Fibroblast of skin of scalp (primary cell): ENCODE data around the gene SPPL3. TPM values are rescaled to one million over a fixed set of nuclear protein-coding genes. Genes with fewer than 3 reads are reported as not detected.
"Not testable (repeated sequence)": the region's sequence is repeated elsewhere in the genome, so short reads cannot be mapped to it uniquely, and the experiment has no call there.

ENCODE experiments used
- DNase-seq: peaks from one replicate; pipeline ENCODE4 v3.0.0-alpha.2; 2013
- polyA plus RNA-seq, 2 experiments: library from polyadenylated mRNA; unstranded; fragments of 120-200 nt; gene quantifications; one replicate each; pipeline ENCODE4 v1.2.1, GENCODE V29; 2013; ENCODE audit not compliant: insufficient read length in 2 of 2

Gene SPPL3, protein sequence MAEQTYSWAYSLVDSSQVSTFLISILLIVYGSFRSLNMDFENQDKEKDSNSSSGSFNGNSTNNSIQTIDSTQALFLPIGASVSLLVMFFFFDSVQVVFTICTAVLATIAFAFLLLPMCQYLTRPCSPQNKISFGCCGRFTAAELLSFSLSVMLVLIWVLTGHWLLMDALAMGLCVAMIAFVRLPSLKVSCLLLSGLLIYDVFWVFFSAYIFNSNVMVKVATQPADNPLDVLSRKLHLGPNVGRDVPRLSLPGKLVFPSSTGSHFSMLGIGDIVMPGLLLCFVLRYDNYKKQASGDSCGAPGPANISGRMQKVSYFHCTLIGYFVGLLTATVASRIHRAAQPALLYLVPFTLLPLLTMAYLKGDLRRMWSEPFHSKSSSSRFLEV
- 40.1 TPM for polyA plus RNA-seq (2013, experiment 1 of 2; ENCODE audit: insufficient read length)
- polyA plus RNA-seq (2013, experiment 2 of 2; ENCODE audit: insufficient read length), result 45.6 TPM

DNA sequence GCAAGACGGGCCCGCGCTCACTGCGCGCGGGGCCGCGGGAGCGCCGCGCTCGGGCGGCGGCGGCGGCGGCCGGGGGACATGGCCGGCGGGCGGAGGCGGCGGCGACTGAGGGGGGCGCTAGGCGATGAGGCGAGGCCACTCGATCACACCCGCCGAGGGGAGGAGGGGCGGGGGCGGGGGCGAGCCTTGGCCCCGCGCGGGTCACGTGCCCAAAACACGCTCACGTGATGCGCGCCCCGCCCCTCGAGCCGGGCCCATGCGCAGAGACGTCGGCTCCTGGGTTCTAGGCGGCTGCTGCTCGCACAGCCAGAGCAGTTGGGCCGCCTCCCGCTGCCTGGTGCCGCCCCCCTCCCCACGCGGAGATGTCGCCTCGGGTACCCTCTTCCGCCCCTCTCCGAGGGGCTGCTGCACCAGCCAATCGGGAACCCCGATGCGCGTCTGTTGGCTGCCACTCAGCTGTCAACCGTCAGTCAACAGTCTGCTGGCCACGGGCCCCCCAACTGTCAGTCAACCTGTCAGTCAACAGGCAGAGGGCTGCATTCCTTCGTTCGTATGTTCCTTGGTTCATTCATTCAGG lies at the start of gene SPPL3:
SPPL3 (minus strand) TSS at position 162 of the 577 bp plus-strand sequence. CDS start 491 bp downstream, outside the sequence.
- DNase-seq, result peak; percentile 92

DNA sequence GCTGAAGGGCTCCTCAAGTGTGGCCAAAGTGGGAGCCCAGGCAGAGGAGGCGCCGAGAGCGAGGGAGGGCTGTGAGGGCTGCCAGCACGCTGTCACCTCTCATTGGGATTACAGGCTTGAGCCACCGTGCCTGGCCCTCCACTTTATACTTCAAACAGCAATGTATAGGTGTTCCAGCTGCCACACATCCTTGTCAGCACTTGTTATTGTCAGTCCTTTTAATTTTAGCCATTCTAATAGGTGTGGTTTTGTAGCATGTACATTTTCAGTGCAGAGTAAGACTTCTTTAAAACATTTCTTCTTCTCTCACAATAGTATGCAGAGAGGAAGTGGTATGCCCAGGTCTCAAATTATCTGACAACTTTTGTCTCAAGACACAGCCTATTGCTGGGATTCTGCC lies 46.6 kb upstream of the SPPL3 start:
- no peak for DNase-seq

DNA sequence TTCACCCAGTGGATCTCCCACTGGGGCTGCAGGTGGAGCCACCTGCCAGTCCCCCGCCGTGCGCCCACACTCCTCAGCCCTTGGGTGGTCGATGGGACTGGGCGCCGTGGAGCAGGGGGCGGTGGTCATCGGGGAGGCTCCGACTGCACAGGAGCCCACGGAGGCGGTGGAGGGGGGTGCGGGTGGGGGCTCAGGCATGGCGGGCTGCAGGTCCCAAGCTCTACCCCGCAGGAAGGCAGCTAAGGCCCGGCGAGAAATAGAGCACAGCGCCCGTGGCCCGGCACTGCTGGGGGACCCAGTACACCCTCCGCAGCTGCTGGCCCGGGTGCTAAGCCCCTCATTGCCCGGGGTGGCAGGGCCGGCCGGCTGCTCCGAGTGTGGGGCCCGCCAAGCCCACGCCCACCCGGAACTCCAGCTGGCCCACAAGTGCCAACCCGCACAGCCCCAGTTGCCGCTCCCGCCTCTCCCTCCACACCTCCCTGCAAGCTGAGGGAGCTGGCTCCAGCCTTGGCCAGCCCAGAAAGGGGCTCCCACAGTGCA lies 46.2 kb upstream of the SPPL3 start:
- not testable (repeated sequence) for DNase-seq

DNA sequence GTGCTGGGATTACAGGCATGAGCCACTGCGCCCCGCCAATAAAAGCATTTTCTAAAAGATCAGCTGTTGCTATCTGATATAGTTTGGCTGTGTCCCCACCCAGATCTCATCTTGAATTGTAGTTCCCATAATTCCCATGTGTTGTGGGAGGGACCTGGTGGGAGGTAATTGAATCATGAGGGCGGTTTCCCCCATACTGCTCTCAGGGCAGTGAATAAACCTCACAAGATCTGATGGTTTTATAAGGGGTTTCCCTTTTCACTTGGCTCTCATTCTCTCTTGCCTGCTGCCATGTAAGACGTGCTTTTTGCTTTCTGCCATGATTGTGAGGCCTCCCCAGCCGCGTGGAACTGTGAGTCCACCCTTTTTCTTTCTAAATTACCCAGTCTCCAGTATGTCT lies 41.4 kb upstream of the SPPL3 start:
- not testable (repeated sequence) for DNase-seq

DNA sequence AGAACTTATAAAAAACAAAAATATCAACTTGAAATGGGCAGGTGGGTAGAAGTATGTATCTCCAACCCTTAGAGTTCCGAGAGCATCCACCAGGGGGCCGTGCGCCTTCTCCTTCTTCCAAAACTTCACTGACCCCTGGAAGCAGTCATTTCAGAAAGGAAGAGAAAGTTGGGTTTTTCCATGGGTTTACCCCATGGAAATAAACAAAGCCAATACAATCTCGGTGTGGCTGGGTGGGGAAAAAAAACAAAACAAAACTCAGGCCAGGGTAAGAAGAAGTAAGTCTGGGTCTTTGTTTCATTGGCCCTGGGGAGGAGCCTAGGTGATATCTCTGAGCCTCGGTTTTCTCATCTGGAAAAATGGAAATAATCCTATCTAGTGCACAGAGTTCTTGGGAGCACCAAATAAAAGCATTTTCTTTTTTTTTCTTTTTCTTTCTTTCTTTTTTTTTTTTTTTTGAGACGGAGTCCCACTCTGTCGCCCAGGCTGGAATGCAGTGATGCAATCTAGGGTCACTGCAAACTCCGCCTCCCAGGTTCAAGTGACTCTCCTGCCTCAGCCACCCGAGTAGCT lies 40.6 kb upstream of the SPPL3 start:
- DNase-seq, result peak; percentile 33

DNA sequence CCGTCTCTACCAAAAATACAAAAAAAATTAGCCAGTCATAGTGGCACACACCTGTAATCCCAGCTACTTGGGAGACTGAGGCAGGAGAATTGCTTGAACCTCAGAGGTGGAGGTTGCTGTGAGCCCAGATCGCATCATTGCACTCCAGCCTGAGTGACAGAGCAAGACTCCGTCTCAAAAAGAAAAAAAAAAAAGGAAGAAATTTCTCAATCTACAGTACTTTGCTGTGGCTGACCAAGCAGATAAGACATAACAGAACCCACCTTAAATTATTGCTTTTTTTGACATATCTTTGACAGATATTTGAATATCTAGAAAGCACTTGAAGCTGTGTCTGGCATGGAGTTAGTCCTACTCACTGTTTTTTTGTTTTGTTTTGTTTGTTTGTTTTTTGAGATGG lies 39.3 kb upstream of the SPPL3 start:
- no peak for DNase-seq

DNA sequence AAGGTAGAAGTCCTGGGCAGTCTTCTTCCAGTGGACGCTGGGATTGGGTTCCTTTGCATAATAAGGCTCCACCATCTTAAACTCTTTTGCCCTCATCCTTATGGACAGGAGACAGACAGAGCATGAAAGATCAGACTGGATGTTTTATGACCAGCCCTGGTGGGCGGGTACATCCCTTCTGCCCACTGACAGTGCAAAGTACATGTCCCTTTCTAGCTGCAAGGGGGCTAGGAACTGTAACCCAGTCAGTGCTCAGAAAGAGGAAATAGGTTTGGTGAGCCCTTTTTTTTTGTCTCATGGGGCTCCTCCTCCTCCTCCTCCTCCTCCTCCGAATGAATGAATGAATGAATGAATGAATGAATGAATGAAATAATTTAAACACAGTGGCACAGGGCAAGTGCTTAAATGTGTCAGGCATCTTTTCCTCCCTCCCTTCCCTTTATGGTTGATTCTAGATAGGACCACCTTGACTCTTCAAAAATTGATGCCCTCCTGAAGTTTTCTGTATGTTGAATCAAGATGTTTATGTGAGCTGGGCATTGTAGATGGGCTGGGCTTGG lies 37.8 kb upstream of the SPPL3 start:
- no peak for DNase-seq

DNA sequence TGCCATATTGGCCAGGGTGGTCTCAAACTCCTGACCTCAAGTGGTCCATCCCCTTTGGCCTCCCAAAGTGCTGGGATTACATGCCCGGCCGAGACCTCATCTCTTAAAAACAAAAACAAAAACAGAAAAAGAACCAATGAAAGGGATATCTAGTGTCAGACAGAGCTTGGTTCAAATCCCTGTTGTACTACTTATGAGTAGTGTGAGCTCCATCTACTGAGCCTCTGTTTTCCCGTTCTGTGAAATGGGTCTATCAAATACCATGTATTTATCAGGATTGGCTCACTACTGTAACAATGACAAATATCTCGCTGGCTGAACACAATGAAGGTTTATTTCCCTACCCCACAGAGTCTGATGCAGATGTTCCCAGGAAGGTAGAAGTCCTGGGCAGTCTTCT lies 37.3 kb upstream of the SPPL3 start:
- DNase-seq, result no peak

DNA sequence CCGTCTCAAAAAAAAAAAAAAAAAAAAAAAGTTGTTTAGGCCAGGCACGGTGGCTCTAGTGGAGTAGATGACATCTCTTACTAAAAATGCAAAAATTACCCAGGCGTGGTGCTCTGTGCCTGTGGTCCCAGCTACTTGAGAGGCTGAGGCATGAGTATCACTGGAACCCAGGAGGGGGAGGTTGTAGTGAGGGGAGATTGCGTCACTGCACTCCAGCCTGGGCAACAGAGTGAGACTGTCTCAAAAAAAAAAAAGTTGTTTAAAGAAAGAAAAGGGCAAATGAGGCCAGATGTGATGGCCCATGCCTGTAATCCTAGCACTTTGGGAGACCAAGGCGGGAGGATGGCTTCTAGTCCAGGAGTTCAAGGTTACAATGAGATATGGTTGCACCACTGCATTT lies 36.6 kb upstream of the SPPL3 start:
- DNase-seq, result peak; percentile 56

DNA sequence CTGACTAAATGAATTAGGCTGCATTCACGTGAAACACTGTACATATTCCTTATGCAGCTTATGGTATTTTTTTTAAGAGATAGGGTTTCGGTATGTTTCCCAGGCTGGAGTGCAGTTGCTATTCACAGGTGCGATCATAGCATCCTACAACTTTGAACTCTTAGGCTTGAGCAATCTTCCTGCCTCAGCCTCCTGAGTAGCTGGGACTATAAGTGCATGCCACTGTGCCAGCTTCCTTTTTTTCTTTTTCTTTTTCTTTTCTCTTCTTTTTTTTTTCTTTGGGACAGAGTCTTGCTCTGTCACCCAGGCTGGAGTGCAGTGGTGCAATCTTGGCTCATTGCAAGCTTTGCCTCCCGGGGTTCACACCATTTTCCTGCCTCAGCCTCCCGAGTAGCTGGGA lies 35.8 kb upstream of the SPPL3 start:
- DNase-seq, result no peak

DNA sequence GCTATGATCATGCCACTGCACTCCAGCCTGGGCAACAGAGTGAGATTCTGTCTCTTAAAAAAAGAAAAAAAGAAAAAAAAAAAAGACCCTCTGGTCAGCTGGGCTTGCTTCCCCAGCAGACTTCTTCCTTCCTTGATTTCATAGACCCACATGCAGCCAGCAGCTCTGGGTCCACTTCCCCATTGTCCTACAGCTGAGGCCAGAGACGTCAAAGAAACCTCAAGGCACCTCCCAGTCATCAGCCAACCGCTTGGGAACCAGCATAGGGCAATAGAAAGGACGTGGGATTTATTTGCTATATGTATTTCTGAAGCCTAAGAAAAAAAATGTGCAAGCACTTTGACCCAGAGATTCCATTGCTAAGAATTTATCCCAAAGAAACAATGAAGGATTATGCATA lies 35.4 kb upstream of the SPPL3 start:
- DNase-seq, result no peak

DNA sequence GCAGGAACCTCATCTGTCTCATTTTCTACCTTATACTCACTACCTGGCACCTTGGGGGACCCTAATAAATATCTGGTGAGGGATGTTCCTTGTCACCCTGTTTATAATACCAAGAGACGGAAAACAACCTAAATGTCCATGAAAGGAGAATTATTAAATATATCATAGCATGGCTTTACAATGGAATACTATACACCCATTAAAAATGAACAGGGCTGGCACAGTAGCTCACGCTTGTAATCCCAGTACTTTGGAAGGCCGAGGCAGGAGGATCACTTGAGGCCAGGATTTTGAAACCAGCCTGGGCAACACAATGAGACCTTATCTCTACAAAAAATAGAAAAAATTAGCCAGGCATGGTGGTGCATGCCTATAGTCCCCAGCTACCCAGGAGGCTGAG lies 34.3 kb upstream of the SPPL3 start:
- no peak for DNase-seq

DNA sequence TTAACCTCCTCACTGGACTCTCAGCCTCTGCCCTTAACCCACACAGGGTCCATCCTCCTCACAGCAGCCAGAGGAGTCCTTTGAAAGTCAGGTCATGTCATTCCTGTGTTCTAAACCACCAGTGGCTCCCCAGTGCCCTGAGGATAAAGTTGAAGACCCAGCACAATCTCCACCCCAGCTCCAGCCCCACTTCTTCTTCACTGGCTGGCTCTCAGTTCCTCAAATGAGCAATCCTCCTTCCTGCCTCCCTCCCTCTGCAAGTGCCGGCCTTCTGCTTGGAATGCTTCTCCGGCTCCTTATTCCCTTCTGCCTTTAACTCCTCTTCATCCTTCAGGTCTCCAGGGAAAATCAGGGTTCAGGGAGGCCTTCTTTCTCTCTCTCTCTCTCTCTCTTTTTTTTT lies 32.0 kb upstream of the SPPL3 start:
- DNase-seq, result no peak

DNA sequence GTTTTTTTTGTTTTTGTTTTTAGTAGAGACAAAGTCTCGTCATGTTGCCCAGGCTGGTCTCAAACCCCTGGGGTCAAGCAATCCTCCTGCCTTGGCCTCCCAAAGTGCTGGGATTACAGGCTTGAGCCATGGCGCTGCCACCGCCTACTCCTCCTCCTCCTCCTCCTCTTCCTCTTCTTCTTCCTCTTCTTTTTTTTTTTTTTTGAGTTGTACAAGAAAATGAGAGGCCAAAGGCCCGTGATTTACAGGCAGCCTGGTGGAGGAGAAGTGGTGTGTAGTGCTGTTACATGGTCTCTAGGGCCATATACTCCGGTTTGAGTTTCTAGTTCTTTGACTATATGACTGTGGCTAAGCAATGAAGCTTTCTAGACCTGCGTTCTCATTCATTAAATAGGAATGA lies 29.6 kb upstream of the SPPL3 start:
- DNase-seq, result no peak

DNA sequence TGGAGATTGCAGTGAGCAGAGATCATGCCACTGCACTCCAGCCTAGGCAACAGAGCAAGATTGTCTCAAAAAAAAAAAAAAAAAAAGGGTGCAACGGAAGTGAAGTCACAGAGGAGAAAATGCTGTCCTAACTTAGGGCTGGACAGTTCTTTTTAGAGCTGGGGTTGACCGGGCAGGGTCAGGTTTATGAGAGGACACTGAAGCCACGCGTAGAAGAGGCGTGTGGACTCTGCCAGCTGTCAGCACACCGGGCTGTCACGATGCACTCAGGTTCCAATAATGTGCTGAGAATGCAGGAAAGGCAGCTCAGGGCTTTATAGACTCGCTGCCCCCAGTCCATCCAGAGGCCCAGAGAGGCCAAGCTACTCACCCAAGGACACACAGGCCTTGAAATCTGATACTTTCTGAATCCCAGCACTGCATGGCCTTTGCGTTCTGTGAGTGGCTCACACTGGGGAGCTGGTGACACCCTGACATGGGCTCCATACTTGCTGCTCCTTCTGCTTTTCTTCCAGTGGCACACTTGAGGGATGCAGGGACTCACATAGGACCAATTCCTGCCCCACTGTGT lies 28.9 kb upstream of the SPPL3 start:
- DNase-seq, result no peak

DNA sequence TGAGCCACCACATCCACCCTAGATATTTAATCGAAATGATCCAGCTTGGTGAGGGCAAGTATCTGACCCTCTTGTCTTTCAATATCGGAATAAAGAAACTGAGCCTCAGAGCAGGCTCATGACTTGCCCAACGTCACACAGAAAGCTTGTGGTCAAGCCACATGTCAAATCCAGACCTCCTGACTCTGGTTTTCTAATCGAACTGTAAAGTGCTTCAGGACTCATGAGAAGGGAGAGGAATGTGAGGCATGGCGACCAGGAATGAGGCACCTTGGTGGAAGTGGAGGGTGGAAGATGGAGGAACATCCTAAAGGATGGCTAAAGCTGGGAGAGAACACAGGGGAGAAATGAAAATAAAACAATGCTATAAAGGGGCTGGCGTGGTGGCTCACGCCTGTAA lies 27.9 kb upstream of the SPPL3 start:
- no peak for DNase-seq

DNA sequence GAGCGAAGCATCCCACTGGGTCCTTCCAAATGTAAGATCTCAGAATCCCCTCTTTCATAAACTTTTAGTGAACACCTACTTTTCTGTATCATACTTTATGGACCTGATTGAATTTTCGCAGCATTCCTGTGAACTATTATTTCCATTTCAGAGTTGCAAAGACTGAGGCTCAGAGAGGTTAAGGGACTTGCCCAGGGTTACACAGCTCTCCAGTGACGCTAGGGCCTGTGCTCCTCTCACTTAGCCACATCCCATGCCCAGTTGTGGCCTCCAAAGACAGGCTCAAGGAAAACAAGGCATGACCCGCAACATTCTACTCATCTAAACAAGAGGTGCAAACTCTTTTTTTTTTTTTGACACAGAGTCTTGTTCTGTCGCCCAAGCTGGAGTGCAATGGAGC lies 25.9 kb upstream of the SPPL3 start:
- no peak for DNase-seq

DNA sequence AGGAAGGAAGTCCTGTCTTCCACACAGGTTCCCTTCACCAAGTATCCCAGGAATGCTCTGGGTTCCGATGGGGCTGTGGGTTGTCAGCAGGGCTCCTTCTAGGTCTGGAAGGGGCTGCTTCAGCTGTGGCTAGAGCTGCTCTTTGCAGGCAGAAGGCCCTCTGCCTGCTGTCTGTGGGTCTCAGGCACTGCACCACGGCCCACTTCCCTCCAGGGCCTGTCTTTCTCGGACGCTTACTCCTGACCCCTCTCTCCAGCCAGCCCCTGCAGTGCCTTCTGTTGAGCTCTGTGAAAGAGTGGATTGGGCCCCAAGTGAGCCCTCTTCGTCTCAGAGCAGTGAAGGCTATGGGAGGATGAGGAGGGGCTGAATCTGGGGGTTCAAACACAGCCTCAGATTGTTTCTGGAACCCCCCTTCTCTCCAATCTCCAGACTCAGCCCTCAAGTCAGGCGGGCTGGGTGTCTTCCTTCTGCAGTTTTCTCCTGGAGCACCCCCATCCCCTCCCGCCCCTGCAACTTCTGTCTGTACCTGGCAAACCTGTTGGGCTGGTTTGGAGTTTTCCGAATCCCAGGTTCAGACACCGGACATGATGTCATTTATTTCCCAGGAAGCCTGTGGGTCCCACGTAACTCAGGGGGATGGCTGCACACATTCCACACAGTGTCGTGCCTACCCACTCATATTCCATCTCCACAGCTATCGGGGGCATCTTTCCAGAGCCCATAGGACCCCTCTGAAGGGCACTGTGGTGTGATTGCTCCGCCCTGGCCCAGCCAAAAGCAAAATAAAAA lies 24.9 kb upstream of the SPPL3 start:
- DNase-seq, result no peak

DNA sequence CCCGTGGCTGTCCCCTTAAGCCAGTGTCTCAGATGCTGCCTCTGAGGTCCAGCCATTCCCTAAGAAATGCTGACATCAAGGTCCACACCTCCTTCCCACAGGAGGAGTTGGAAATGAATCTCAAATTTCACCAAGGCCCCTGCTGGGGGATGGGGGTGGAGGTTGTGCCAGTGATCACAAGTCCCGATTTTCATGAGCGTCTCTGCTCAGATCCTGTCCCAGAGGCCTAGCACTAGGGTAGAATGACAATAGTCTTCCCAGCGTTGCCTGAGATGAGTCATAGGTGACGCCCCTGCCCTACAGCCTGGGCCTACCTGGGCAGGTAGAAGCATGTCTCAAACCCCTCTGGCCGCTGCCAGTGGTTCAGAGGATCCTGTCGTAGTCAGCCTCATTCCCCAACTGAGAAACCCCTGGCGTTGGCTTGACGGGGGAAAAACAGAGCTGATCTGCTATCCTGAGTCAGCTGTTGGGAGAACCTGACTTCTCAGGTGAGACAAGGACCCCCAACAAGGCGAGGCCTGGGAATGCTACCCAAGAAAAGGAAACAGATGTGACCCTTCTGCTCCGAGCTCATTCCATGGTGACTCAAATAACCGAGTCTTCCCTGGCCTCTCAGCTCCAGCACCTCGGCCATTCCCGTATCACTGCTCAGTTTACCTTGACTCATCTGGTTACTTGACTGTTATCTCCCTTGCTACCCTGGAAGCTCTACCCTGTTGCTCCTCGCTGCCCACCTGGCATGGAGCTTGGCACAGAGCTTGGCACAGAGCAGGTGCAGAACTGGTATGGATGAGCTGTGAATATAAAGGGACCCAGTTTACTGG lies 21.8 kb upstream of the SPPL3 start:
- DNase-seq, result no peak

DNA sequence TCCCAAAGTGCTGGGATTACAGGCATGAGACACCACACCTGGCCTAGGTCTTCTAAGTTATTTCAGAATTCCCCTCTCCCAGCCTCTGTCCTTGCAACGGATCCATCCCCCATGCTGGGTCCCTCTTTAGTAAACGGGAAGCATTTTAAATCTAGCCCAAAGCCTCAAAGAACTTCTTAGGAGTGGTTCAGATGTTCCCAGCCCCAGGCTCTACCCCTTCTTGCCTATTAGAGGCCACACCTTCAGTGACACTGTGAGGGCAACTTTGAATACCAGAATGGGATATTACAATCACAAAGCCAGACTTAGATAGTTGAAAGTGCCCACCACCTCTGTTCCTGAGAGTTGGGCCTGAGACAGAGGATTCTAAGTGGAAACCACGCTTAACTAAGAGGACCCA lies 18.1 kb upstream of the SPPL3 start:
- no peak for DNase-seq

DNA sequence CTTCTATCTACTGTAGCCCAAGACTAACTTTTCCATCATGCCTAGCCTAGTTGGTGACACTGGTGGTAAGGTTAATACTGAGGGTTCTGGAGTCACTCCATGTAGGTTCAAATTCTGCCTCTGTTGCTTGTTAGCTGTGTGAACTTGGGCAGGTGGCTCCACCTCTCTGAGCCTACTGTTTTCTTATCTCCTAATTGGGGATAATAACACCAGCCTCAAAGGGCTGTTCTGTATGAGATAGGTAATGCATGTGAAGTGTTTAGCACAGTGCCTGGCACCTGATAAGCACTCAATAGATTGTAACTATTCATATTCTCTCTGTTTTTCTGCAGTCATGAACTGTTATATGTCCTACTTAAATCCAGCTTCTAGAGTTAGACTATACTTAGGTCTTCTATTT lies 17.5 kb upstream of the SPPL3 start:
- no peak for DNase-seq
